Astrocyte of the cerebellum (primary cell): ENCODE measurements around the gene GPR35.
"Not testable (repeated sequence)": the region's sequence is repeated elsewhere in the genome, so short reads cannot be mapped to it uniquely, and the experiment has no call there.

Experiments
- DNase-seq: peaks from one replicate; pipeline ENCODE4 v3.0.0-alpha.2; 2011; ENCODE audit warnings: low read depth
- H3K4me3 ChIP-seq: 2 replicates; pipeline ENCODE4 v1.5.1; 2011; ENCODE audit warnings: mild to moderate bottlenecking, low read depth, low read length, moderate library complexity
- CTCF ChIP-seq: IDR thresholded peaks from 2 replicates; pipeline ENCODE4 v1.5.1; 2012; ENCODE audit warnings: low read length, low read depth, moderate library complexity, mild to moderate bottlenecking; ENCODE audit errors: missing control alignments
- in situ Hi-C: cut with HindIII; loops from 2 replicates; pipeline ENCODE4 v1.10.0; 2017; ENCODE audit warnings: low sequenced_read_pairs

GPR35 gene

DNA sequence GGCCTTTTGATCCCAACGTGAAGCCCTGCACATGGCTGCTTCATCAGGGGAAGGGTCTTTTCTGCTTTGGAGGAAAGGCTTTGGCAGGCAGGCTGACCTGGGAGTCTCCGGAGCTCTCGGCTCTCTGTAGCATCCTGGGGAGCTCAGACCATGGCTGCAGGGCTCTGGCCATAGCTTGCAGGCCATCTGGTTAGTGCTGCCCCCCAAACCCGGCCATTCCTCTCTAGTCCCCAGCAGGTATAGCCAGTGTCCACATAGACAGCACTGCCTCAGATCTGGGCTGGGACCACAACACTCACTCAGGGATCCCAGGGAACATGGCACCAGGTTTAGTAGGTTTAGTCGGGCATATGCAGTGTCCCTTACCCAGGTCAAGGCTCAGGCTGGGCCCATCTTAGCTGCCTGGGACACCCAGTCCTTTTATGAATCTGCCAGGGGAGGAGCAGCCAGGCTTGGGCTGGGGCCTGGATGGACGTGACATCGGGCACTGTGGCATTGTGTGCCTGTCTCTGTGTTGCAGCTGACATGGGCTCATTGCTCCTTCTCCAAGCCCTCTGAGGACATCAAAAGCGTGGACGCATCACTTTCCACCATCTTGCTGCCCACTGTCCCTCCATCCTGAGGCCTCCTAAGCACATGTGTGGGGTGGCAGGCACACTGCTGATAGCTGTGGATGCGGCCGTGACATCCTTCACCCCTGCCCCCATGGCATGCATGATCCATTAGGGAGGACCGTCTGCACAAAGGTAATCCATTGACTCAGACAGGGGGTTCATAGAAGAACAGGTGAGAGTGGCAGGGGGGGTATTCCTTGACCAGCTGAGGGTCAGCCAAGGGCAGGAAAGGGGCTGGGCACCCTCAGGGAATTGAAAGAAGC is 19.2 kb upstream of the GPR35 start:
- TF ChIP-seq CTCF = no peak
- DNase-seq = no peak
- in situ Hi-C loops = no loop called here
- no peak overlapping the region for H3K4me3 ChIP-seq

DNA sequence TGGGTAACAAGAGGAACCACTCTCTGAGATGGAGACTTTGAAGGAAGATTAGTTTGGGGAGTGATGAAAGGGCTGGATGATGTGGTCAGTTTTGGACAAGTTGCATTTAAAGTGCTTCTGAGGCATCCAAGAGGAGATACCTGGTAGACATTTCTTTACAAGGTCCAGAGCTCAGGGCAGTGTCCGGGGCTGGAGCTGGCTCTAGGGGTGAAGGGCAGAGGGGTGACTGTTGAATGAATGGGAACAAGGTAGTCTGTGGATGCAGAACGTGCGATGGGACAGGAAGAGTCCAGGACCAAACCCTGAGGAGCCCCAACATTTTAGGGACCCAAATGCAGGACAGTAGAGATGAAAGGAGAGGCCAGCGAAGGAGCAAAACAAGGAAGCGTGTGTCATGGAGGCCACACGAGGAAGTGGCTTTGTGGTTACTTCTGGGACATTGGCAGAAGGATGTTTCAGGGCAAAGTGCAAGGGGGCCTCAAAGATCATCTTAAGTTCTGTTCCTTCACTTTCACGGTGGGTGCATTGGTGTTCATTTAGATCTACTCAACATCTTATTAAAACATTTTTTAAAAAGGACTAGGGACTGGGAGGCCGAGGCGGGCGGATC is 13.6 kb upstream of the GPR35 start:
- DNase-seq = no peak
- TF ChIP-seq CTCF = no peak
- no peak overlapping the region for H3K4me3 ChIP-seq
- in situ Hi-C loops = no loop called here

DNA sequence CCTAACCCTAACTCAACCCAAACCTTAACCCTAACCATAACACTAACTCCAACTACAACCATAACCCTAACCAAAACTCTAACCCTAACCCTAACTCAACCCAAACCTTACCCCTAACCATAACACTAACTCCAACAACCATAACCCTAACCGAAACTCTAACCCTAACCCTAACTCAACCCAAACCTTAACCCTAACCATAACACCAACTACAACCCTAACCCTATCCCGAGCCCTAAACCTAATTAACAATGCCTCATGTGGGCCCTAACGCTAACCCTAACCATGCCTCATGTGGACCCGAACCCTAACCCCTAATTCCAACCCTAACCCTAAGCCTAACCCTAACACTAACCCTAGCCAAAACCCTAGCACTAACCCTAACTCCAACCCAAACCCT is 11.5 kb upstream of the GPR35 start:
- in situ Hi-C loops = no loop called here
- DNase-seq = no peak
- TF ChIP-seq CTCF = no peak
- H3K4me3 ChIP-seq = no peak overlapping the region

DNA sequence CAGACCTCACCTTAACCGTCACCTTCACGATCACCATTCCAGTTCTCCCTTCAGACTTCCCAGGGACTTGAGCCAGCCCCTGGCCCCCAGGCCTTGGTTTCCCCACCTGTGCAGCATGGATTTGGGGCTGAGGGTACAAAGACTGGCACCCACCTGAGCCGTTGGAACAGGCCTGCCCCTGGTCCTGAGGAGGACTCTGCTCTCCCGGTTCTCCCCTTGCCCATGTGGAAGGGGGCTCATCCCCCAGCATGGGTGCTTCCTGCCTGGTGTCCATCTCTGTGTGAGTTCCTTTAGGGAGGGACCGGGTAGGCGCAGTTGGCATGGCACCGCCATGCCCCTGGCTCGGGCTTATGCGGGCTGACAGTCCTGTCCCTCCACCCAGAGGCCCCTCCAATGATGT is 10.9 kb upstream of the GPR35 start:
- no peak for DNase-seq
- H3K4me3 ChIP-seq = no peak overlapping the region
- in situ Hi-C loops = no loop called here
- TF ChIP-seq CTCF = no peak

DNA sequence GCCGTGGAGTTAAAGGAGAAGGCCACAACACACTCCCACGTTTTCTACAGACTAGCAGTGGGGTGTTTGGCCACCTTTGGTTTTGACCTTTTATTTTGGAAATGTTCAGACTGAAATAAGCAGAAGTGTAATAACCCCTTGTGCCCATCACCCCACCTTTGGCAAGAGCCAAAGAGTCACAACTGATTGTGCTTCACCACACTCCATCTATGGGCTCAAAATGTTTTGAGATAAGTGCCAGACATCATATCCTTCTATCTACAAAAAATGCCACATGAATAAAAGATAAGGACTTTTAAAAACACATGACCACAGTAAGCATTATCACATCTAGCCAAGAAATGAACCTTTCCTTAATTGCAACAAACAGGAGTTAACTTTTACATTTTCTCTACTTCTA is 9.9 kb upstream of the GPR35 start:
- in situ Hi-C loops = no loop called here
- no peak for DNase-seq
- no peak overlapping the region for H3K4me3 ChIP-seq
- no peak for TF ChIP-seq CTCF

DNA sequence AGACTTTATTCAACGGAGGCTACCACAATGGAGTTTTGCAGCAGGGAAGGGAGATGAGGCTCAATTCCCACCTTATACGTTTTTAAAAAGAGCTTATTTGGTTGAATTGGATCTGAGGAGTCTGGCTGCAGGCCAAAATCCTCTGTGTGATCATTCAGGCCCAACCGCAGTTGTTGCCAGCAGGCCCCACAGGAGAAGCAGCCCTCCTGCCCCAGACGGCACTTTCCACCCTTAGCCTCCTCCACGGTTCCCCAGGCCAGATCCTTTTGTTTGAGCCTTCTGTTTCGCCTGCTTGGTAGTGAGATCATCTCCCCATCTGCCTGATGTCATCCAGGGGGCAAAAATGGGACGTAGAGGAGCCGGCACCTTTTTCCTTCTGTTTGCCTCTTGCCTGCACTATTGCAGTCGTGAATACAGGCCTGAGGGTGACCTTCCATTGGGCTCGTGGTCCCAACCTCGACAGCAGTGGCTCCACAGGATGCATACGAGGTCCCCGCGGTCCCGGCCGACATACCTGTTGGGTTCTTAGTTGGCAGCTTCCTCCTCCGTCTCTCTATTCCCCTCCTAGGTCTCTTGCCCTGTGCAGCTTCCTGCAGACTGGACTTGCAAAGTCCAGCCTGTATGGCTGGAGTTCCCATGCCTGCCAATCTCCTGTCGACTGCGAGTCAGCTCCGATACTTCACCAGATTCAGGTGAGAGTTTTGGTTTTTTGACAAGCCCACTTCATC is 9.3 kb upstream of the GPR35 start:
- in situ Hi-C loops = no loop called here
- no peak for DNase-seq
- no peak for TF ChIP-seq CTCF
- H3K4me3 ChIP-seq = no peak overlapping the region

GRCh38 chr2:240616860-240617666 is 8.2 kb upstream of the GPR35 start:
- H3K4me3 ChIP-seq, in situ Hi-C loops, DNase-seq: not testable (repeated sequence)
